Measurements from ENCODE around the gene HK1.

DNA sequence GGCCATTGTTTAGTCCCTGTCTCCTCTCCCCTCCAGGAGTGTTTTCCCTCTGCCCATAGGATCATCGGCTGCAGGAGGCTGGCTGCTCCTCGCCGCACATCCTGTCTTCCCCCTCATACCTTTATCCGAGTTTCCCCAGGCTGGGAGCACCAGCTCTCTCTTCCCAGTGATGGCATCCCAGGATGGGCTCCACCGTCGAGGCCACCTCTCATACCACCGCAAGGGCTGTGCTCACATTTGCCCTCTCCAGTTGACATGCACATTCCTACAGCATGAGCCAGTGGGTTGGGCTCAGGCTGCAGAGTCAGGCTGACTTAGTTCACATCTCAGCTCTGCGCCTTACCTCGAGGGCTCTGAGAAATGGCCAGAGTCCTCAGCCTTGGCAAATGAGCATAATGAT lies 46.0 kb upstream of the HK1 start:
- TF ChIP-seq, protein P1, sequence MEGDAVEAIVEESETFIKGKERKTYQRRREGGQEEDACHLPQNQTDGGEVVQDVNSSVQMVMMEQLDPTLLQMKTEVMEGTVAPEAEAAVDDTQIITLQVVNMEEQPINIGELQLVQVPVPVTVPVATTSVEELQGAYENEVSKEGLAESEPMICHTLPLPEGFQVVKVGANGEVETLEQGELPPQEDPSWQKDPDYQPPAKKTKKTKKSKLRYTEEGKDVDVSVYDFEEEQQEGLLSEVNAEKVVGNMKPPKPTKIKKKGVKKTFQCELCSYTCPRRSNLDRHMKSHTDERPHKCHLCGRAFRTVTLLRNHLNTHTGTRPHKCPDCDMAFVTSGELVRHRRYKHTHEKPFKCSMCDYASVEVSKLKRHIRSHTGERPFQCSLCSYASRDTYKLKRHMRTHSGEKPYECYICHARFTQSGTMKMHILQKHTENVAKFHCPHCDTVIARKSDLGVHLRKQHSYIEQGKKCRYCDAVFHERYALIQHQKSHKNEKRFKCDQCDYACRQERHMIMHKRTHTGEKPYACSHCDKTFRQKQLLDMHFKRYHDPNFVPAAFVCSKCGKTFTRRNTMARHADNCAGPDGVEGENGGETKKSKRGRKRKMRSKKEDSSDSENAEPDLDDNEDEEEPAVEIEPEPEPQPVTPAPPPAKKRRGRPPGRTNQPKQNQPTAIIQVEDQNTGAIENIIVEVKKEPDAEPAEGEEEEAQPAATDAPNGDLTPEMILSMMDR (IDR thresholded peaks at IDR 0.05), result no peak
- TF ChIP-seq POLR2A (IDR thresholded peaks at IDR 0.05), result no peak

All from uterus (tissue), 2 donors.